GM23338 (cell line): ENCODE measurements around the gene CCDC3.

ENCODE experiments used
- CREB1 ChIP-seq: fragments of 250-450 bp; sonication (Bioruptor Pico); IDR thresholded peaks from 2 replicates; pipeline ENCODE4 v1.5.0; 2020; ENCODE audit warnings: low read depth, mild to moderate bottlenecking, moderate library complexity
- CTCF ChIP-seq, 2 experiments: fragments of 200-600 bp in 1 of 2; sonication (generic) in 1 of 2; conservative IDR thresholded peaks; 2 replicates each; pipeline versions ENCODE4 v1.5.1 to v1.6.1; 2016 to 2017; ENCODE audit warnings: antibody characterized with exemption in 2 of 2, low read depth in 2 of 2, mild to moderate bottlenecking in 2 of 2, moderate library complexity in 1 of 2
- EZH2 ChIP-seq: fragments of 200-600 bp; sonication (generic); IDR thresholded peaks from one replicate; pipeline ENCODE4 v1.8.0; 2017; ENCODE audit warnings: antibody characterized with exemption, mild to moderate bottlenecking, low read depth; ENCODE audit not compliant: unreplicated experiment
- EZH2phosphoT487 ChIP-seq: fragments of 200-600 bp; sonication (generic); IDR thresholded peaks from one replicate; pipeline ENCODE4 v1.8.1; 2018; ENCODE audit warnings: antibody characterized with exemption; ENCODE audit not compliant: unreplicated experiment
- JUNB ChIP-seq: IDR thresholded peaks from one replicate; pipeline ENCODE4 v1.6.1; 2016; ENCODE audit warnings: antibody characterized with exemption; ENCODE audit not compliant: unreplicated experiment
- NANOG ChIP-seq: IDR thresholded peaks from 2 replicates; pipeline ENCODE4 v1.6.1; 2016; ENCODE audit warnings: antibody characterized with exemption, borderline replicate concordance
- POLR2AphosphoS5 ChIP-seq: IDR thresholded peaks from 2 replicates; pipeline ENCODE4 v1.6.1; 2016; ENCODE audit warnings: antibody characterized with exemption, low read depth
- STAT1 ChIP-seq: IDR thresholded peaks from one replicate; pipeline ENCODE4 v1.6.1; 2016; ENCODE audit warnings: antibody characterized with exemption; ENCODE audit not compliant: unreplicated experiment
- TF ChIP-seq, protein P1 (sequence below): IDR thresholded peaks from one replicate; pipeline ENCODE4 v1.6.1; 2018; ENCODE audit warnings: antibody characterized with exemption; ENCODE audit not compliant: unreplicated experiment
- TF ChIP-seq, protein P2 (sequence below): IDR thresholded peaks from 2 replicates; pipeline ENCODE4 v1.6.1; 2016; ENCODE audit warnings: antibody characterized with exemption

DNA sequence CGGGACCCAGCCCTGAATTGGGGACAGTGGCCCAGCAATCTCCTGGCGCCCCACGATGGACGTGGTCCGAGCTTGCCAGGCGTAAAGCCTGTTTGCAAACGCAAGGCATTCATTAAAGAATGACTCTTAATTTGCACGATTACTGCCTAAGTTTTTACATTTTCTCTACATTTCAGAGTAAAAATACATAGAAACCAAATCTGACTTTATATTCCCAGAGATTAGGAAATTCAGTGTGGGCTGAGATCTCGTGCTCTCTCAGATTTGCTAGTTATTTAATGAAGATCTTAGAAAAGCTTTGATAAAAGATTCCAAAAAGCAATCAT lies 337 bp upstream of the CCDC3 start:
- TF ChIP-seq JUNB: no peak
- no peak for TF ChIP-seq NANOG
- no peak for TF ChIP-seq POLR2AphosphoS5
- TF ChIP-seq CTCF (conservative IDR thresholded peaks at IDR 0.05; ENCODE audit: low read depth in 2 of 2): peak in 1 of 2 experiments; percentile 18; a peak in 1 of 4 replicates
- TF ChIP-seq EZH2: no peak
- TF ChIP-seq EZH2phosphoT487: no peak
- TF ChIP-seq, protein P1, sequence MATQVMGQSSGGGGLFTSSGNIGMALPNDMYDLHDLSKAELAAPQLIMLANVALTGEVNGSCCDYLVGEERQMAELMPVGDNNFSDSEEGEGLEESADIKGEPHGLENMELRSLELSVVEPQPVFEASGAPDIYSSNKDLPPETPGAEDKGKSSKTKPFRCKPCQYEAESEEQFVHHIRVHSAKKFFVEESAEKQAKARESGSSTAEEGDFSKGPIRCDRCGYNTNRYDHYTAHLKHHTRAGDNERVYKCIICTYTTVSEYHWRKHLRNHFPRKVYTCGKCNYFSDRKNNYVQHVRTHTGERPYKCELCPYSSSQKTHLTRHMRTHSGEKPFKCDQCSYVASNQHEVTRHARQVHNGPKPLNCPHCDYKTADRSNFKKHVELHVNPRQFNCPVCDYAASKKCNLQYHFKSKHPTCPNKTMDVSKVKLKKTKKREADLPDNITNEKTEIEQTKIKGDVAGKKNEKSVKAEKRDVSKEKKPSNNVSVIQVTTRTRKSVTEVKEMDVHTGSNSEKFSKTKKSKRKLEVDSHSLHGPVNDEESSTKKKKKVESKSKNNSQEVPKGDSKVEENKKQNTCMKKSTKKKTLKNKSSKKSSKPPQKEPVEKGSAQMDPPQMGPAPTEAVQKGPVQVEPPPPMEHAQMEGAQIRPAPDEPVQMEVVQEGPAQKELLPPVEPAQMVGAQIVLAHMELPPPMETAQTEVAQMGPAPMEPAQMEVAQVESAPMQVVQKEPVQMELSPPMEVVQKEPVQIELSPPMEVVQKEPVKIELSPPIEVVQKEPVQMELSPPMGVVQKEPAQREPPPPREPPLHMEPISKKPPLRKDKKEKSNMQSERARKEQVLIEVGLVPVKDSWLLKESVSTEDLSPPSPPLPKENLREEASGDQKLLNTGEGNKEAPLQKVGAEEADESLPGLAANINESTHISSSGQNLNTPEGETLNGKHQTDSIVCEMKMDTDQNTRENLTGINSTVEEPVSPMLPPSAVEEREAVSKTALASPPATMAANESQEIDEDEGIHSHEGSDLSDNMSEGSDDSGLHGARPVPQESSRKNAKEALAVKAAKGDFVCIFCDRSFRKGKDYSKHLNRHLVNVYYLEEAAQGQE: no peak
- TF ChIP-seq CREB1 (CRISPR knock-in tag): no peak
- TF ChIP-seq, protein P2, sequence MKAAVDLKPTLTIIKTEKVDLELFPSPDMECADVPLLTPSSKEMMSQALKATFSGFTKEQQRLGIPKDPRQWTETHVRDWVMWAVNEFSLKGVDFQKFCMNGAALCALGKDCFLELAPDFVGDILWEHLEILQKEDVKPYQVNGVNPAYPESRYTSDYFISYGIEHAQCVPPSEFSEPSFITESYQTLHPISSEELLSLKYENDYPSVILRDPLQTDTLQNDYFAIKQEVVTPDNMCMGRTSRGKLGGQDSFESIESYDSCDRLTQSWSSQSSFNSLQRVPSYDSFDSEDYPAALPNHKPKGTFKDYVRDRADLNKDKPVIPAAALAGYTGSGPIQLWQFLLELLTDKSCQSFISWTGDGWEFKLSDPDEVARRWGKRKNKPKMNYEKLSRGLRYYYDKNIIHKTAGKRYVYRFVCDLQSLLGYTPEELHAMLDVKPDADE: no peak
- TF ChIP-seq STAT1: no peak
